HCT116 (cell line): Measurements from ENCODE around the gene PKP2.

ENCODE experiments used
- EZH2 ChIP-seq: fragments of 200-600 bp; sonication (generic); IDR thresholded peaks from 2 replicates; pipeline ENCODE4 v1.6.1; 2017; ENCODE audit warnings: antibody characterized with exemption, mixed run types
- POLR2A ChIP-seq: IDR thresholded peaks from 2 replicates; pipeline ENCODE4 v1.7.0; 2011; ENCODE audit warnings: borderline replicate concordance; ENCODE audit not compliant: insufficient read depth, insufficient read length; ENCODE audit errors: extremely low read depth
- TF ChIP-seq, protein P1 (sequence below), 3 experiments: fragments of 200-600 bp in 1 of 3; sonication (generic) in 1 of 3; IDR thresholded peaks in 2 of 3; conservative IDR thresholded peaks in 1 of 3; 2 replicates each; pipeline ENCODE4 v1.5.1; 2012 to 2017; ENCODE audit warnings: low read depth in 2 of 3, low read length in 2 of 3, antibody characterized with exemption in 1 of 3, borderline replicate concordance in 1 of 3, control low read depth in 1 of 3, mild to moderate bottlenecking in 1 of 3, mixed read lengths in 1 of 3, mixed run types in 1 of 3, moderate library complexity in 1 of 3; ENCODE audit not compliant: insufficient read depth in 1 of 3
- TF ChIP-seq, protein P2 (sequence below): IDR thresholded peaks from 2 replicates; pipeline ENCODE4 v1.6.1; 2012; ENCODE audit warnings: low read depth

DNA sequence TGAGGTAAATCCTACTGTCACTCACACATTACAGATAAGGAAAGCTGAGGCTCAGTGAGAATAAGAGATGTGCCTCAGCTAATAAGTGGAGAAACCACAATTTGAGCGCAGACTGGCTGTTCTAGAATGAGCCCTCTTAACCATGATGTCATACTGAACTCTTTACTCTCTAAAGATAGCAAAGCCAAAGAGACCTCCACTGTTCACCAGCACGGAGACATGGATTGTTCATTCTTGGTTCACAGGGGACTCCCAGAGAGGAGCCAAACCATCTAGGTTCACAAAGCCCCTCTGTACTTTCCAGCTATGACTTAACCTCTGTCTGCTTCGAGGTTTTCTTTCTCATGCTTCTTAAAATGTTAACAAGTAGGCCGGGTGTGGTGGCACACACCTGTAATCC, 108.2 kb downstream of the PKP2 start:
- TF ChIP-seq, protein P1, sequence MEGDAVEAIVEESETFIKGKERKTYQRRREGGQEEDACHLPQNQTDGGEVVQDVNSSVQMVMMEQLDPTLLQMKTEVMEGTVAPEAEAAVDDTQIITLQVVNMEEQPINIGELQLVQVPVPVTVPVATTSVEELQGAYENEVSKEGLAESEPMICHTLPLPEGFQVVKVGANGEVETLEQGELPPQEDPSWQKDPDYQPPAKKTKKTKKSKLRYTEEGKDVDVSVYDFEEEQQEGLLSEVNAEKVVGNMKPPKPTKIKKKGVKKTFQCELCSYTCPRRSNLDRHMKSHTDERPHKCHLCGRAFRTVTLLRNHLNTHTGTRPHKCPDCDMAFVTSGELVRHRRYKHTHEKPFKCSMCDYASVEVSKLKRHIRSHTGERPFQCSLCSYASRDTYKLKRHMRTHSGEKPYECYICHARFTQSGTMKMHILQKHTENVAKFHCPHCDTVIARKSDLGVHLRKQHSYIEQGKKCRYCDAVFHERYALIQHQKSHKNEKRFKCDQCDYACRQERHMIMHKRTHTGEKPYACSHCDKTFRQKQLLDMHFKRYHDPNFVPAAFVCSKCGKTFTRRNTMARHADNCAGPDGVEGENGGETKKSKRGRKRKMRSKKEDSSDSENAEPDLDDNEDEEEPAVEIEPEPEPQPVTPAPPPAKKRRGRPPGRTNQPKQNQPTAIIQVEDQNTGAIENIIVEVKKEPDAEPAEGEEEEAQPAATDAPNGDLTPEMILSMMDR (IDR thresholded peaks at IDR 0.05 in 2 of 3, conservative IDR thresholded peaks at IDR 0.05 in 1 of 3; ENCODE audit: borderline replicate concordance in 1 of 3, insufficient read depth in 1 of 3, low read depth in 2 of 3, low read length in 2 of 3), result no peak
- no peak for TF ChIP-seq EZH2
- no peak for TF ChIP-seq POLR2A
- TF ChIP-seq, protein P2, sequence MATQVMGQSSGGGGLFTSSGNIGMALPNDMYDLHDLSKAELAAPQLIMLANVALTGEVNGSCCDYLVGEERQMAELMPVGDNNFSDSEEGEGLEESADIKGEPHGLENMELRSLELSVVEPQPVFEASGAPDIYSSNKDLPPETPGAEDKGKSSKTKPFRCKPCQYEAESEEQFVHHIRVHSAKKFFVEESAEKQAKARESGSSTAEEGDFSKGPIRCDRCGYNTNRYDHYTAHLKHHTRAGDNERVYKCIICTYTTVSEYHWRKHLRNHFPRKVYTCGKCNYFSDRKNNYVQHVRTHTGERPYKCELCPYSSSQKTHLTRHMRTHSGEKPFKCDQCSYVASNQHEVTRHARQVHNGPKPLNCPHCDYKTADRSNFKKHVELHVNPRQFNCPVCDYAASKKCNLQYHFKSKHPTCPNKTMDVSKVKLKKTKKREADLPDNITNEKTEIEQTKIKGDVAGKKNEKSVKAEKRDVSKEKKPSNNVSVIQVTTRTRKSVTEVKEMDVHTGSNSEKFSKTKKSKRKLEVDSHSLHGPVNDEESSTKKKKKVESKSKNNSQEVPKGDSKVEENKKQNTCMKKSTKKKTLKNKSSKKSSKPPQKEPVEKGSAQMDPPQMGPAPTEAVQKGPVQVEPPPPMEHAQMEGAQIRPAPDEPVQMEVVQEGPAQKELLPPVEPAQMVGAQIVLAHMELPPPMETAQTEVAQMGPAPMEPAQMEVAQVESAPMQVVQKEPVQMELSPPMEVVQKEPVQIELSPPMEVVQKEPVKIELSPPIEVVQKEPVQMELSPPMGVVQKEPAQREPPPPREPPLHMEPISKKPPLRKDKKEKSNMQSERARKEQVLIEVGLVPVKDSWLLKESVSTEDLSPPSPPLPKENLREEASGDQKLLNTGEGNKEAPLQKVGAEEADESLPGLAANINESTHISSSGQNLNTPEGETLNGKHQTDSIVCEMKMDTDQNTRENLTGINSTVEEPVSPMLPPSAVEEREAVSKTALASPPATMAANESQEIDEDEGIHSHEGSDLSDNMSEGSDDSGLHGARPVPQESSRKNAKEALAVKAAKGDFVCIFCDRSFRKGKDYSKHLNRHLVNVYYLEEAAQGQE, result no peak
